HG03108 (cell line): Measurements from ENCODE around the gene WNT5B.
"Not testable (repeated sequence)": the region's sequence is repeated elsewhere in the genome, so short reads cannot be mapped to it uniquely, and the experiment has no call there.

Experiments used
- ATAC-seq: cut with Tn5 transposase; IDR thresholded peaks from one replicate; pipeline ENCODE4 v1.9.1; 2021; ENCODE audit warnings: moderate library complexity; ENCODE audit not compliant: unreplicated experiment

The WNT5B gene

GRCh38 chr12:1595690-1596347 lies 33.2 kb upstream of the WNT5B start:
- no peak for ATAC-seq

GRCh38 chr12:1598757-1599156 lies 30.3 kb upstream of the WNT5B start:
- no peak for ATAC-seq

GRCh38 chr12:1602706-1603105 lies 26.3 kb upstream of the WNT5B start:
- ATAC-seq: not testable (repeated sequence)

- ATAC-seq: no peak
Observed at GRCh38 chr12:1603269-1603993, 25.6 kb upstream of the WNT5B start.

GRCh38 chr12:1604464-1604863 lies 24.6 kb upstream of the WNT5B start:
- no peak for ATAC-seq

- no peak for ATAC-seq
Observed at GRCh38 chr12:1605129-1606020, 23.7 kb upstream of the WNT5B start.

- ATAC-seq: peak; percentile 65
Observed at GRCh38 chr12:1606021-1606622, 22.9 kb upstream of the WNT5B start.

GRCh38 chr12:1607940-1608712 lies 20.9 kb upstream of the WNT5B start:
- no peak for ATAC-seq

GRCh38 chr12:1608713-1609119 lies 20.3 kb upstream of the WNT5B start:
- ATAC-seq: no peak

- no peak for ATAC-seq
Observed at GRCh38 chr12:1610072-1610643, 18.9 kb upstream of the WNT5B start.

- ATAC-seq: no peak
Observed at GRCh38 chr12:1611803-1612572, 17.0 kb upstream of the WNT5B start.

- ATAC-seq: no peak
Observed at GRCh38 chr12:1613860-1614259, 15.2 kb upstream of the WNT5B start.

- no peak for ATAC-seq
Observed at GRCh38 chr12:1614360-1614759, 14.7 kb upstream of the WNT5B start.

GRCh38 chr12:1616233-1617066 lies 12.6 kb upstream of the WNT5B start:
- no peak for ATAC-seq

- no peak for ATAC-seq
Observed at GRCh38 chr12:1618489-1618888, 10.5 kb upstream of the WNT5B start.

GRCh38 chr12:1619159-1619558 lies 9.9 kb upstream of the WNT5B start:
- no peak for ATAC-seq

GRCh38 chr12:1619587-1619986 lies 9.4 kb upstream of the WNT5B start:
- ATAC-seq: no peak

GRCh38 chr12:1620092-1620491 lies 8.9 kb upstream of the WNT5B start:
- ATAC-seq: no peak
